OCI-LY7 (cell line): ENCODE results near the gene NACC1. TPM values are rescaled to one million over a fixed set of nuclear protein-coding genes. Genes with fewer than 3 reads are reported as not detected.

ENCODE experiments used
- BruUV-seq: library from RNA; stranded (reverse); fragments of 400-500 nt; replicated peaks from 2 replicates; lab custom pipeline; 2021; lab: Mats Ljungman, UMichigan
- CTCF ChIA-PET: fragments of 300-600 bp; sonication (Branson Sonifier 250); formaldehyde crosslinking; loops from one replicate; lab custom pipeline; 2022; ENCODE audit warnings: antibody characterized with exemption; ENCODE audit not compliant: unreplicated experiment; lab: Charles Lee
- POLR2A ChIA-PET: fragments of 300-600 bp; sonication (Branson Sonifier 250); formaldehyde crosslinking; loops from one replicate; lab custom pipeline; 2022; ENCODE audit warnings: antibody characterized with exemption; lab: Charles Lee
- DNase-seq: peaks from one replicate; pipeline ENCODE4 v3.0.0-alpha.2; 2015; ENCODE audit warnings: low spot score
- H2AFZ ChIP-seq: fragments of 200-600 bp; sonication (generic), shearing (Covaris generic); 2 replicates; pipeline ENCODE4 v1.6.1; 2014; ENCODE audit warnings: mild to moderate bottlenecking, antibody characterized with exemption, low read length, moderate library complexity
- H3K27ac ChIP-seq: fragments of 200-600 bp; sonication (generic); 2 replicates; pipeline ENCODE4 v1.5.1; 2014; ENCODE audit warnings: mixed run types, low read depth, mild to moderate bottlenecking, moderate library complexity, low read length, inconsistent platforms; ENCODE audit not compliant: poor library complexity, severe bottlenecking
- H3K36me3 ChIP-seq: fragments of 200-600 bp; sonication (generic); 2 replicates; pipeline ENCODE4 v1.6.1; 2014; ENCODE audit warnings: mild to moderate bottlenecking, antibody characterized with exemption, low read length, moderate library complexity, mixed read lengths; ENCODE audit not compliant: insufficient read depth
- H3K4me1 ChIP-seq: fragments of 200-600 bp; sonication (generic); 2 replicates; pipeline ENCODE4 v1.5.1; 2014; ENCODE audit warnings: mild to moderate bottlenecking, low read length; ENCODE audit not compliant: insufficient read depth, poor library complexity, severe bottlenecking
- H3K4me2 ChIP-seq: fragments of 200-600 bp; sonication (generic); 2 replicates; pipeline ENCODE4 v1.6.1; 2014; ENCODE audit warnings: mild to moderate bottlenecking, low read length
- H3K4me3 ChIP-seq: fragments of 200-600 bp; sonication (generic); 2 replicates; pipeline ENCODE4 v1.5.1; 2014; ENCODE audit warnings: mild to moderate bottlenecking, low read depth, low read length; ENCODE audit not compliant: poor library complexity, severe bottlenecking
- H3K79me2 ChIP-seq: fragments of 200-600 bp; sonication (generic); 2 replicates; pipeline ENCODE4 v1.6.1; 2016; ENCODE audit warnings: low read depth, mild to moderate bottlenecking, low read length, moderate library complexity, mixed read lengths; ENCODE audit not compliant: insufficient read depth
- H3K9me2 ChIP-seq: fragments of 200-600 bp; sonication (generic); 2 replicates; pipeline ENCODE4 v1.6.1; 2016; ENCODE audit warnings: mild to moderate bottlenecking, low read length, mixed read lengths; ENCODE audit not compliant: insufficient read depth
- H3K9me3 ChIP-seq: fragments of 200-600 bp; sonication (generic); 2 replicates; pipeline ENCODE4 v1.6.1; 2014; ENCODE audit warnings: mild to moderate bottlenecking, mixed run types, low read length, mixed read lengths
- H4K20me1 ChIP-seq: fragments of 200-600 bp; sonication (generic); 2 replicates; pipeline ENCODE4 v1.6.1; 2014; ENCODE audit warnings: mild to moderate bottlenecking, antibody characterized with exemption, low read length, moderate library complexity, mixed read lengths; ENCODE audit not compliant: insufficient read depth
- CTCF ChIP-seq: fragments of 200-600 bp; sonication (generic); conservative IDR thresholded peaks from 2 replicates; pipeline ENCODE4 v1.5.1; 2014; ENCODE audit warnings: mild to moderate bottlenecking, antibody characterized with exemption, low read length, moderate library complexity, mixed read lengths
- EZH2phosphoT487 ChIP-seq: fragments of 200-600 bp; sonication (generic); IDR thresholded peaks from 2 replicates; pipeline ENCODE4 v1.6.1; 2018; ENCODE audit warnings: low read depth, borderline replicate concordance, mild to moderate bottlenecking, mixed run types, antibody characterized with exemption, low read length, moderate library complexity, mixed read lengths
- intact Hi-C: fragments of 100-400 bp; cut with micrococcal nuclease; formaldehyde crosslinking; loops from one replicate; pipeline ENCODE4 v1.10.0; 2022; ENCODE audit not compliant: unreplicated experiment
- total RNA-seq, 2 experiments: library from RNA; depleted of rRNA in 1 of 2; stranded (reverse); fragments of >200 nt in 1 of 2; shearing (Covaris generic) in 1 of 2; gene quantifications; 2 replicates each; pipeline ENCODE4 v1.2.3, GENCODE V29; 2014 to 2022

NACC1 gene
- total RNA-seq, 2 experiments from 2014 or later = 52.9 to 56.3 TPM

DNA sequence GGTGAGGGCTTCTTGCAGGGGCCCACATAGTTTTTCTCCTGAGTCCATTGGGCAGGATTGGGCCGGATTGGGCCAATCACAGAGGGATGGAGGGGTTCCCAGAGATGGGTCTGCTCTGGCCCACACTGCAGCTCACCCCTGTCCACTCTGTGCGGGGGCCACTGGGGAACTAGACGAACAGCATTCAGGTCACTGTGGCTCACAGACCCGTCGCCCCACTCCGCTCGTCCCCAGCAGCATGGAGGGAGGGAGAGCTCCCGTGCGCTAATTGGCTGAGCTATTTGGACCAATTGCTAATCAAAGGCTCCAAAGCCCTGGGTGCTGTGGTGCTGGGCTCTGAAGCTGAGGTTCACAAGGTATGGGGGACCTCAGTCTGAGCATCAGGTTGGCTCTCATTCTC lies 11.3 kb downstream of the NACC1 start:
- CTCF ChIA-PET = no interaction called here

GRCh38 chr19:13130886-13131490 lies 12.9 kb downstream of the NACC1 start:
- BruUV-seq = no TSS peak
- Histone ChIP-seq H3K9me3 (no peaks in the 10 kb centered on the region), H3K4me2 (no peak overlapping the region), H3K79me2 (peaks cover 19% of the 10 kb centered on the region; the same call in 1 of the 2 replicates), H4K20me1 (no peaks in the 10 kb centered on the region; the same call in 1 of the 2 replicates), H2AFZ (no peak overlapping the region), H3K4me1 (no peaks in the 10 kb centered on the region), H3K27ac (no peak overlapping the region), H3K4me3 (no peak overlapping the region), H3K36me3 (peaks cover 74% of the 10 kb centered on the region), H3K9me2 (no peaks in the 10 kb centered on the region)
- ChIA-PET POLR2A (interaction anchor here (0.9 kb wide), 1 partner anchor 13 kb away, joined by 3 read pairs; the partner anchor contains the start of gene NACC1), CTCF (no interaction called here)
- DNase-seq = no peak
- TF ChIP-seq EZH2phosphoT487 (no peak), CTCF (no peak)
- intact Hi-C loops = no loop called here

More for the DNA sequence above, 11.3 kb downstream of the NACC1 start:
- Histone ChIP-seq H3K4me1 (no peaks in the 10 kb centered on the region), H3K9me2 (no peaks in the 10 kb centered on the region), H2AFZ (no peak overlapping the region), H3K27ac (no peak overlapping the region), H3K36me3 (peaks cover 70% of the 10 kb centered on the region), H4K20me1 (no peaks in the 10 kb centered on the region; the same call in 1 of the 2 replicates), H3K4me3 (no peak overlapping the region), H3K4me2 (no peak overlapping the region), H3K9me3 (no peaks in the 10 kb centered on the region), H3K79me2 (peaks cover 19% of the 10 kb centered on the region; the same call in 1 of the 2 replicates)
- intact Hi-C loops = no loop called here
- TF ChIP-seq CTCF (no peak), EZH2phosphoT487 (no peak)
- POLR2A ChIA-PET = no interaction called here
- DNase-seq = no peak
- BruUV-seq = no TSS peak
